Ovary (tissue), 3 donors: Measurements from ENCODE around the gene NT5DC4.

Experiments used
- EP300 ChIP-seq: sonication (generic); formaldehyde crosslinking; IDR thresholded peaks from one replicate; pipeline ENCODE4 v1.6.1; 2017; ENCODE audit warnings: antibody characterized with exemption
- TF ChIP-seq, protein P1 (sequence below), 3 donors: fragments of 450-650 bp in 2 of 3; fragments of 200-600 bp in 1 of 3; IDR thresholded peaks; one replicate each; pipeline versions ENCODE4 v1.5.1 to v1.8.0; 2016 to 2022; ENCODE audit warnings: antibody characterized with exemption in 3 of 3, mild to moderate bottlenecking in 1 of 3
- donor health status: DM: no; HTN: no; CAD: no.

DNA sequence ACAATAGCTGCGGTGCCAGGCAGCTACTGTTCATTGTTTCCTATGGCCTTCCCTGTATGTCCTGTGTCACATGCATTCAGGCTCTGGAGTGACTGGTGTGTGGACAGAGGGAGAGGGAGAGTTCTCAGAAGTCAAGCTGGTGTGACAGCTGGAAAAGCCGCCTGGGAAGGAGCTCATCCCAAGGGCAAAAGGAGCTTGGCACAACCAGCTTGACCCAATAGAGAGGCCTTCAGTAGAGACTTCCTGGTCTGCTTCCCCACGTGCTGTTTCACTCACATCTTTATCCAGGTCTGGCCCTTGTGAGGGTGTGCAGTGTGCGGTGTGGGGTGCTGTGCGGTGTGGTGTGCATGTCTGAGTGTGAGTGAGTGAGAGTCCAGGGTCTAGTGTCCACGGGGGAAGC lies 11.1 kb upstream of the NT5DC4 start:
- TF ChIP-seq, protein P1, sequence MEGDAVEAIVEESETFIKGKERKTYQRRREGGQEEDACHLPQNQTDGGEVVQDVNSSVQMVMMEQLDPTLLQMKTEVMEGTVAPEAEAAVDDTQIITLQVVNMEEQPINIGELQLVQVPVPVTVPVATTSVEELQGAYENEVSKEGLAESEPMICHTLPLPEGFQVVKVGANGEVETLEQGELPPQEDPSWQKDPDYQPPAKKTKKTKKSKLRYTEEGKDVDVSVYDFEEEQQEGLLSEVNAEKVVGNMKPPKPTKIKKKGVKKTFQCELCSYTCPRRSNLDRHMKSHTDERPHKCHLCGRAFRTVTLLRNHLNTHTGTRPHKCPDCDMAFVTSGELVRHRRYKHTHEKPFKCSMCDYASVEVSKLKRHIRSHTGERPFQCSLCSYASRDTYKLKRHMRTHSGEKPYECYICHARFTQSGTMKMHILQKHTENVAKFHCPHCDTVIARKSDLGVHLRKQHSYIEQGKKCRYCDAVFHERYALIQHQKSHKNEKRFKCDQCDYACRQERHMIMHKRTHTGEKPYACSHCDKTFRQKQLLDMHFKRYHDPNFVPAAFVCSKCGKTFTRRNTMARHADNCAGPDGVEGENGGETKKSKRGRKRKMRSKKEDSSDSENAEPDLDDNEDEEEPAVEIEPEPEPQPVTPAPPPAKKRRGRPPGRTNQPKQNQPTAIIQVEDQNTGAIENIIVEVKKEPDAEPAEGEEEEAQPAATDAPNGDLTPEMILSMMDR (IDR thresholded peaks at IDR 0.05) = no peak
- no peak for TF ChIP-seq EP300
